Placental epithelial cell (primary cell): Measurements from ENCODE around the gene SLC22A5. TPM values are rescaled to one million over a fixed set of nuclear protein-coding genes. Genes with fewer than 3 reads are reported as not detected.

Experiments used
- small RNA-seq: library from RNA; depleted of rRNA; stranded (forward); fragments of <200 nt; gene quantifications from one replicate; pipeline ENCODE3, GENCODE V24; 2012
- total RNA-seq: library from RNA; depleted of rRNA; stranded (reverse); fragments of >200 nt; gene quantifications from 2 replicates; pipeline ENCODE4 v1.2.3, GENCODE V29; 2012

SLC22A5 gene
- 52.6 and 62.8 TPM in 2 replicates for total RNA-seq

GRCh38 chr5:132369474-132370180 lies at the start of gene SLC22A5:
Gene SLC22A5 (plus strand): TSS chr5:132369710. CDS start chr5:132369973, 263 bp downstream.

Small RNA genes within 50 kb of the gene (small RNA-seq; reads per million reads assigned to genes)
- gene MIR3936 = 1.0 reads per million, percentile 58 among the genes with 10 or more reads in this experiment

Other genes starting within 250 kb of the SLC22A5 start
- 406 and 419 TPM in 2 replicates for gene P4HA2, start 141.9 kb upstream of the SLC22A5 start, total RNA-seq
- gene PDLIM4, start 112.0 kb upstream of the SLC22A5 start, total RNA-seq = 39.3 and 132 TPM in 2 replicates
- 3.9 and 4.3 TPM in 2 replicates for gene SLC22A4, start 75.3 kb upstream of the SLC22A5 start, total RNA-seq
- 5.1 and 5.3 TPM in 2 replicates for gene IRF1, start 121.1 kb downstream of the SLC22A5 start, total RNA-seq
- gene IL5, start 173.8 kb downstream of the SLC22A5 start, total RNA-seq = not detected in 2 replicates
- 20.0 and 34.9 TPM in 2 replicates for gene RAD50, start 187.3 kb downstream of the SLC22A5 start, total RNA-seq